ENCODE data around the gene CDK10.

CDK10 gene

DNA sequence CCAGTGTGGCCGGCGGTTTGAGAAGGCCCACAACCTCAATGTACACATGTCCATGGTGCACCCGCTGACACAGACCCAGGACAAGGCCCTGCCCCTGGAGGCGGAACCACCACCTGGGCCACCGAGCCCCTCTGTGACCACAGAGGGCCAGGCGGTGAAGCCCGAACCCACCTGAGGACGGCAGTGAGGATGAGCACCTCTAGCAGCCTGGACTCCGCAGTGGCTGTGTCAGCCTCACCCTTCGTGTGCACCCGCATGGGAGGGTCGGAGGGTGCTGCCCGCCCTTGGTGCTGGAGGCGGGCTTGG is 51.5 kb downstream of the CDK10 start:
- no peak for DNase-seq

DNA sequence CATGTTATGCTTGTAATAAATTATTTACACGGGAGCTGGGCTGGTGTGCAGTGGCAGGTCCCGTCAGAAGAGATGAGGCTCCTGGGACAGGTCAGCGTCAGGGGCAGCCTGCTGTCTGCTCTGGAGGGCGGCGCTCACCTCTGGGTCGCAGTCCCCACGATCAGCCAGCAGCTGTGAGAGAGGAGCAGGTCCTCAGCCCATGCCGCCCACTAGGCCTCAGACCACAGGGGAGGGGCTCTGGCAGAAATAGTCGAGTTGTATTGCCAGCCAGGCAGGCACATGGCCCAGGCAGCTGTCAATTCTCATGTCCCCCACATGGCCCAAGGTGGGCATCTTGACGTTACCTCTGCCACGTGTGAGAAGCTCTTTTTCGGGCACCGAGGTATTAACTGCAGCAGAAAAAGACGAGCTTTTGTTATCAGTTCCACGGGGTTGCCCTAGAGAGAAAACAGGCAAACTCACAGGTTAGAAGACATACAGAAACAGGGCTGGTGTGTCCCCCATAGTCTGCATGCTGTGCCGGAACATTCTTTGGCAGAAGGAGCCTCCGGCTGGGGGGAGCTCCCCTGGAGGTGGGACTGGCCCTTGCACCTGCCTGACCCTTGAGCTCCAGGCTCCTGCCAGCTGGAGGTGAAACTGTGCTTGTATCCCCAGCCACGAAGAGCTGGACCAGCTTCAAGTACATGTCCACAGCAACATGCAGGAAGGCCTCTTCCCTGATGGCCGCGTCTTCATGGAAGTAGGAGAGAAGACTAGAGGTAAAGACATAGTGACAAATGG is 52.2 kb downstream of the CDK10 start:
- DNase-seq, result no peak

DNA sequence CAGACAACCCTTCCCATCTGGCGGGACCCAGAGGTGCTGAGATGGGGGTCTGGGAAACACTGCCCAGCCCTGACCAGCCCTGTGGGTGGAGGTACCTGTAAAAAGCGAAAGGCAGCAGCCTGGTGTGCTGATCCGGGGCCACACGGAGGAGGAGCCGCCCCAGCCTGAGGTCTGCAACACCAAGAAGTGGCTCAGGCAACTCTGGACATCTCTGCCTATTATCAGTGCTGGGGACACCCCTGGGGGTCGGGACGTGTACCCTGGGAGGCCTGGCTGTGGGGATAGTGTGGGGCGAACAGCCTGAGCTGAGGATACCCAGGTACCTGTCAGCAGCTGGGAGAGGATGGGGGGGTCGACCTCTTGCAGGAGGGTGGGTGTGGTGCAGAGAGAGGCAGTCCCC is 52.9 kb downstream of the CDK10 start:
- DNase-seq, result no peak

DNA sequence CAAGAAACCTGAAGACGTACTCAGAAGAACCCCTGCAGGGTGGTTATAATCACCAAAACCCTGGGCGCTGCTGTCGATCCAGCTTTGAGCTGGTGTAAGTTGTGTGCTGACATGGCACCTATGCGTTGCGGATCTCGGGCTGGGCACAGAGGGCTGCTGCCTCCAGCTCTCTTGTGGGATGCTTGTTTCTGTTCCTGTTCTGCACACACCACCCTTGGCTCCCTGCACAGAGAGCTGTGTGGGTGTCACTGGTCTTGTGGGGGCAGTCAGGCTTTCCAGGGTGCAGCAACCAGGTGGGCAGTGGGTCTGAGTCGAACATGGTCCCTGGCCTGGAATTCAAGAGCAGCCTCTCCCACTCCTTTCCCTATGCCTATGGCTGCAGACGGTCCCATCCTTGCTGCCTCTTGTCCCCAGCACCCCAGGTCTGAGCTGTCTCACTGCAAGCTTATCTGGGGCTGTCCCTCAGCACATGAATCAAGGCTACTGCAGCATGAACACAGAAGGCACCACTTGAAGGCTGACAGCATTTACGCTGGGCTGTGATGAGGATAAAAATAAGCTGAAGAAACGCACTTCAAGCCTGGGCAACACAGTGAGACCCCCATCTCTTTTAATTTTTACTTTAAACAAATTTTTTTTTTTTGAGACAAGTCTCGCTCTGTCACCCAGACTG is 55.0 kb downstream of the CDK10 start:
- DNase-seq, result no peak

DNA sequence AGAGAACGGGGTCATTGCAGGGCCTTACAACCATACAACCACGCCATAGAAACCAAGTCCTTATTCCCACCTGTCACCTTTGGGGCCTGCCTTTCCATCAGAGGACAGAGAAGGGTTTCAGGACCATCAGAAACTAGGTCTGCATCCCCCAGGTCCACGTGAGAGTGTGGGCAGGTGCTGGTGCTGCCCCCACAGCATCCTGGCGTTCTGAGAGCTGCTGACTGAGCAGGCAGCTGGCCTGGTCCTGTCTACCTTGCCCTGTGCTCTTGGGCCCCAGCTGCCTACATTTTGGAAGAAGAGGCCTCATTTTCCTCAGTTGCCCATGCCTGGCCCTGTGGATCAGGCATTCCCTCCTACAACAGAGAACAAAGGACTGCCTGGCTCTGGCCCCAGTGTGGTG is 56.5 kb downstream of the CDK10 start:
- no peak for DNase-seq

DNA sequence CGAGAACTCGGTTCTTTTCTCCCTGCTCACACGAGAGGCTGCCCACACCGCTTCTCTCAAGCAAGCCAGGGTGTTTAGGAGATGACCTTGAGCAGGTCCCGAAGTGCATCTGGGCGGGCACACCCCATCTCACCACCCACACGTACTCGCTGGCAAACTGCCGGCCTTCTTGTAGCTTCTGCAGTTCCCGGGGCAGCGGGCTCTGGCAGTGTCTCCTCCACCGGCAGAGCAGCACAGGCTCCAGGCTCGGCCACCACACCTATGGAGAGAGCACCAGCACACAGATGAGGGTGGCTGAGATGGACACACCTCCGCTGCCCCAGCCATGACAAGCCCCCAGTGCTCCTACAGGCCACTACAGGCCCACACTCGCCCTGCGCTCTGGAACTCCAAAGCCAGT is 58.3 kb downstream of the CDK10 start:
- DNase-seq, result no peak
